Measurements from ENCODE around the gene IGSF11.

The IGSF11 gene

GRCh38 chr3:118960876-118961450, 73.7 kb downstream of the IGSF11 start:
- in situ Hi-C loops (cut with HindIII; ENCODE audit: low pct_unique_long_range_greater_than_20kb, low sequenced_read_pairs), result no loop called here
- TF ChIP-seq JUND (IDR thresholded peaks at IDR 0.05; ENCODE audit: low read depth), result no peak
- DNase-seq (ENCODE audit: low read depth in 1 of 2, low spot score in 1 of 2), result no peak

GRCh38 chr3:118955914-118956556, 78.6 kb downstream of the IGSF11 start:
- no peak for DNase-seq (ENCODE audit: low read depth in 1 of 2, low spot score in 1 of 2)
- TF ChIP-seq JUND (IDR thresholded peaks at IDR 0.05; ENCODE audit: low read depth), result no peak

GRCh38 chr3:118951089-118951488, 83.6 kb downstream of the IGSF11 start:
- no peak for TF ChIP-seq JUND (IDR thresholded peaks at IDR 0.05; ENCODE audit: low read depth)
- in situ Hi-C loops (cut with HindIII; ENCODE audit: low pct_unique_long_range_greater_than_20kb, low sequenced_read_pairs), result no loop called here
- DNase-seq (ENCODE audit: low read depth in 1 of 2, low spot score in 1 of 2), result no peak

More at GRCh38 chr3:118955914-118956556, 78.6 kb downstream of the IGSF11 start:
- in situ Hi-C loops (cut with HindIII; ENCODE audit: low pct_unique_long_range_greater_than_20kb, low sequenced_read_pairs), result no loop called here

- TF ChIP-seq JUND (IDR thresholded peaks at IDR 0.05; ENCODE audit: low read depth), result no peak
- DNase-seq (ENCODE audit: low read depth in 1 of 2, low spot score in 1 of 2), result peak in 1 of 2 experiments; percentile 9
- in situ Hi-C loops (cut with HindIII; ENCODE audit: low pct_unique_long_range_greater_than_20kb, low sequenced_read_pairs), result no loop called here
Observed at GRCh38 chr3:118949113-118949760, 85.4 kb downstream of the IGSF11 start.

- in situ Hi-C loops (cut with HindIII; ENCODE audit: low pct_unique_long_range_greater_than_20kb, low sequenced_read_pairs), result no loop called here
- DNase-seq (ENCODE audit: low read depth in 1 of 2, low spot score in 1 of 2), result no peak
- TF ChIP-seq JUND (IDR thresholded peaks at IDR 0.05; ENCODE audit: low read depth), result no peak
Observed at GRCh38 chr3:118948146-118948545, 86.5 kb downstream of the IGSF11 start.

GRCh38 chr3:118946449-118946848, 88.2 kb downstream of the IGSF11 start:
- no peak for DNase-seq (ENCODE audit: low read depth in 1 of 2, low spot score in 1 of 2)
- TF ChIP-seq JUND (IDR thresholded peaks at IDR 0.05; ENCODE audit: low read depth), result no peak
- in situ Hi-C loops (cut with HindIII; ENCODE audit: low pct_unique_long_range_greater_than_20kb, low sequenced_read_pairs), result no loop called here

GRCh38 chr3:118945834-118946233, 88.8 kb downstream of the IGSF11 start:
- no peak for DNase-seq (ENCODE audit: low read depth in 1 of 2, low spot score in 1 of 2)
- TF ChIP-seq JUND (IDR thresholded peaks at IDR 0.05; ENCODE audit: low read depth), result no peak
- in situ Hi-C loops (cut with HindIII; ENCODE audit: low pct_unique_long_range_greater_than_20kb, low sequenced_read_pairs), result no loop called here

GRCh38 chr3:118943597-118943996, 91.0 kb downstream of the IGSF11 start:
- TF ChIP-seq JUND (IDR thresholded peaks at IDR 0.05; ENCODE audit: low read depth), result no peak
- in situ Hi-C loops (cut with HindIII; ENCODE audit: low pct_unique_long_range_greater_than_20kb, low sequenced_read_pairs), result no loop called here
- DNase-seq (ENCODE audit: low read depth in 1 of 2, low spot score in 1 of 2), result no peak

- no peak for DNase-seq (ENCODE audit: low read depth in 1 of 2, low spot score in 1 of 2)
- no peak for TF ChIP-seq JUND (IDR thresholded peaks at IDR 0.05; ENCODE audit: low read depth)
- in situ Hi-C loops (cut with HindIII; ENCODE audit: low pct_unique_long_range_greater_than_20kb, low sequenced_read_pairs), result no loop called here
Observed at GRCh38 chr3:118942671-118943070, 92.0 kb downstream of the IGSF11 start.

- no peak for TF ChIP-seq JUND (IDR thresholded peaks at IDR 0.05; ENCODE audit: low read depth)
- in situ Hi-C loops (cut with HindIII; ENCODE audit: low pct_unique_long_range_greater_than_20kb, low sequenced_read_pairs), result no loop called here
- no peak for DNase-seq (ENCODE audit: low read depth in 1 of 2, low spot score in 1 of 2)
Observed at GRCh38 chr3:118942195-118942594, 92.5 kb downstream of the IGSF11 start.

GRCh38 chr3:118941236-118941635, 93.4 kb downstream of the IGSF11 start:
- DNase-seq (ENCODE audit: low read depth in 1 of 2, low spot score in 1 of 2), result no peak
- in situ Hi-C loops (cut with HindIII; ENCODE audit: low pct_unique_long_range_greater_than_20kb, low sequenced_read_pairs), result no loop called here
- no peak for TF ChIP-seq JUND (IDR thresholded peaks at IDR 0.05; ENCODE audit: low read depth)

GRCh38 chr3:118938183-118938961, 96.3 kb downstream of the IGSF11 start:
- TF ChIP-seq JUND (IDR thresholded peaks at IDR 0.05; ENCODE audit: low read depth), result no peak
- in situ Hi-C loops (cut with HindIII; ENCODE audit: low pct_unique_long_range_greater_than_20kb, low sequenced_read_pairs), result no loop called here
- no peak for DNase-seq (ENCODE audit: low read depth in 1 of 2, low spot score in 1 of 2)

- DNase-seq (ENCODE audit: low read depth in 1 of 2, low spot score in 1 of 2), result no peak
- in situ Hi-C loops (cut with HindIII; ENCODE audit: low pct_unique_long_range_greater_than_20kb, low sequenced_read_pairs), result no loop called here
- TF ChIP-seq JUND (IDR thresholded peaks at IDR 0.05; ENCODE audit: low read depth), result no peak
Observed at GRCh38 chr3:118936811-118937210, 97.8 kb downstream of the IGSF11 start.
